SK-N-SH treated with all-trans-retinoic acid at 6 μM for 48 hours (cell line): ENCODE data around the gene PRR36.

ENCODE experiments used
- ARNTL ChIP-seq: fragments of 450-650 bp; formaldehyde crosslinking; IDR thresholded peaks from 2 replicates; pipeline ENCODE4 v1.5.0; 2020; ENCODE audit warnings: low read depth, mild to moderate bottlenecking, moderate library complexity, borderline replicate concordance
- SNAI2 ChIP-seq: fragments of 250-450 bp; sonication (Bioruptor Pico); IDR thresholded peaks from 2 replicates; pipeline ENCODE4 v1.5.0; 2020; ENCODE audit warnings: mild to moderate bottlenecking, moderate library complexity
- ZNF8 ChIP-seq: fragments of 450-650 bp; formaldehyde crosslinking; IDR thresholded peaks from 2 replicates; pipeline ENCODE4 v1.5.0; 2020; ENCODE audit warnings: mild to moderate bottlenecking, moderate library complexity

DNA sequence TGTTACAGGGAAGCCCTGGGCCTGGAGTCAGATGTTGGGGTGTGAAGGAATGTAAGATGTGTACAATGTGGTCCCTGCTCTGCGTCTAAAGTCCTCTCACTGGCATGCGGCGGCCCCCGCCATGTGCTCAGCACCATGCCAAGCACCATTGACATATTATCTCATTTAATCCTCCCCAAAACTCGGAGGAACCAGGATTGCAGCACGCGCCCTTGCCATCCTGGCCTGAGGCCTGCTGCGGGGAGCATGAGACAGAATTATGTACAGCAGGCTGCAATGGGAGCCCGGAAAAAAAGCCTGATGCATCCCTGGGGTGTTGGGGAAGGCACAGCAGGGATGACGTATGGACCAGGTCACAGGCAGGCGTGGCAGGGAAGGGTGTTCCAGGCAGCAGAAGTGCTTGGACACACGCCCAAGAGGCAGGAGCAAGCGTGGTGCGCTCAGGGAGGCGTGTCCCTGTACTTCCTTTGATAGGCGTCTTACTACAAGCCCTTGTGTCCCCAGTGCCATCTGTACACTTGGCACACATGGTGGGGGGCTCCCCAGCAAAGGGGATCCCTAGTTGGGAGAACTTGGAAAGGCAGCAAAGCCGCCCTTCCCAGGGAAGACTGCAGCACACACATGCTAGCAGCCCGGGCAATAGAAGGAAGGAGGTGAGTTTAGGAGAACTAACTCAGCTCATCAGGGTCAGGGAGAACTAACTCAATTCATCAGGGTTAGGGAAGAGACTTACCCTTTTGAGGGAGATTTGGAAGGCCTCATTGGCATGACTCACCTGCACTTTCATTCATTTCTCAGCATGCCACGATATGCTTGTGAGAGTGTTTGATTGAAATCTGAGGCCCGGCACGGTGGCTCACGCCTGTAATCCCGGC lies 40.7 kb downstream of the PRR36 start:
- TF ChIP-seq SNAI2 (CRISPR knock-in tag) (no peak), ARNTL (CRISPR knock-in tag) (no peak), ZNF8 (CRISPR knock-in tag) (no peak)
